CD4-positive, alpha-beta T cell treated with Interleukin-17A for 4 hours (primary cell): Measurements from ENCODE around the gene MEIOB.
"Not testable (repeated sequence)": the region's sequence is repeated elsewhere in the genome, so short reads cannot be mapped to it uniquely, and the experiment has no call there.

Experiments used
- DNase-seq: peaks from one replicate; pipeline ENCODE4 v3.0.0-alpha.2; 2020; ENCODE audit warnings: mixed read lengths

MEIOB gene

DNA sequence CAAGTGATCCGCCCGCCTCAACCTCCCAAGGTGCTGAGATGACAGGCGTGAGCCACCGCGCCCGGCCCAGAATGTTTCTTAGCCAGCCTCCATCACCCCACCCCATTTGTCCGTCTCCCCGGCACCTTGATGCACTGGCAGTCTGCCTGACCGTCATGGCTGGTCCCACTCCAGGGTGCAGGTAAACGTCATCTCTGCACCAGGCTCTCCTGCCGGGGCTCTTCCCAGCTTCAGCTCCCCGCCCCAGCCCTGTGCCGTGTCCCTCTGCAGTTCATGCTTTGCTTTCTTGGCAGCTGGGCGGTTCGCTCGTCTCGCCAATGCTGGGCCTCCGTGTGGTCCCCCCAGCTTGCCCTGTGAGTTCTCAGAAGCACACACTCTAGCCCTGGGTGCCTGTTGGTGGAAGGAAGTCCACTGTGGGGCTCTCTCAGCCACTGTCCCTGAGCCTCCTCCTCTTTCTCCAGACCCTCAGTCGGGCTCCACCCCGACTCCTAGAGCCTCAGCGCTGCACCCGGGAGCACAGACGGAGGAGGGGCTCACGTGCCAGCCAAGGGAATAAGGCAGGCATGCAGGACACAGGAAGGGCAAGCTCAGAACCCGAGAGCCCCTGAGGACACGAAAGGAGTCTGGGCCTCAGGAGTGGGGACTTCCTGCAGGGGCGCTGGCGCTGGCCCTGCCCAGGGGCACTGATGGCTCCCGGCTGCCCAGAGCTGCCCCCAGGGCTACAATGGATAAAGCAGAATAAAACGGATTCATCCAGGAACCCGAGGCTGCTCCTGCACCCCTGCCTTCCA, 34.3 kb upstream of the MEIOB start:
- no peak for DNase-seq

DNA sequence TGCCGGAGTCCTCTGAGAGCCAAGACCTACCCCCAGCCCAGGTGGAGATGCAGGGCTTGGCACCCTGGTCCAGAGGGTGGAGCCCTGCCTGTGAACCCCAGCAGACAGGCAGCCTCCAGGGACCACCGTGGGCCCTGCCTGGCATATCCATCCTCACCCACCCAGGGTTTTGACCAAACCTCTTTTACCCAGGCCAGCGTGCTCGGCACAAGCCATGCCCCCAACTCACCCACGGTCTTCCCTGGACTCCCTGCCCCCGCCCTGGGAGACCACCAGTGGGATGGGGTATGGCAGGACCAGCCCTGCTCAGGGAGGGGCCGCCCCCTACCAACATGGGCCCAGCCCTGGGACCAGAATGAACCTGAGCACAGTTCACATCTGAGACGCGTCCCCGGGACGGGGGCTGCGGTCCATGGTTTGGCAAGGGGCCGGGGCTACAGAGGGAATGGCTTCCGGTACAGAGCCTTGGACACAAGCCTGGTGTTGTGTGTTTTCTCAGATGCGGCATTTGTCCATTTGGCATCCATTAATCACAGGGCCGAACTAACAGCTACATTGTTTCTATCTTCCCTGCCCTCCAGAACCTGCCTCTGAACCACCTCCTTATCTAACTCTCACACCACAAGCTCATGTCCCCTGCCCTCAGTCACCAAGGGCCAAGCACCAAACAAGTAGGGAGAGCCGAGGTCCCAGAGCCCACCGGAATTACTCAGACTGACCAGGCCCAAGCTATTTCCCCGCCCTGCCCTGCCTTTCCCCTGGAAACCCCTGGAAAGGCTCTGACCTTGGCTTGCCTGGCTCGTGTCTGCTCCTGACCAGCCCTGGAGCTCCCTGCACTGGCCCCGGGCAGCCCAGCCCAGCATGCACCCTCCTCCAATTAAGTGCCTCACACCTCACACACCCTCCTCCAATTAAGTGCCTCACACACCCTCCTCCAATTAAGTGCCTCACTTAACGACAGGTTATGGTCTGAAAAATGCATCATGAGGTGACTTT, 32.2 kb upstream of the MEIOB start:
- DNase-seq: no peak

- DNase-seq: no peak
These were observed 31.2 kb upstream of the MEIOB start for GRCh38 chr16:1903220-1903574.

- no peak for DNase-seq
These were observed 30.7 kb upstream of the MEIOB start for GRCh38 chr16:1902547-1903219.

DNA sequence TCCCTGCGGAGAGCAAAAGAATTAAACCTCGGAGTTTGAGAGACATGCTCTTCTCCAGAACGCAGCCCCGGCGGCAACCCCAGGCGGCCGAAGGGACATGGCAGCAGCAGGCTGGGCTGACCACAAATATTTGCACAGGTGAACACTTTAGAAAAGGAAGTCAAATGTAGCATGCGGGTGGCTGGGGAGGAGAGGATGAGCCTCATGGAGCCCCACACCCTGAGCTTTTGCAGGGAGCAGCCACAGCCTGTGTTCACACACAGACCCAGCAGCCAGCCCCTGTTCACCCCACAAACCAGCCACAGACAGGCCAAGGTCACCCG, 28.4 kb upstream of the MEIOB start:
- no peak for DNase-seq

DNA sequence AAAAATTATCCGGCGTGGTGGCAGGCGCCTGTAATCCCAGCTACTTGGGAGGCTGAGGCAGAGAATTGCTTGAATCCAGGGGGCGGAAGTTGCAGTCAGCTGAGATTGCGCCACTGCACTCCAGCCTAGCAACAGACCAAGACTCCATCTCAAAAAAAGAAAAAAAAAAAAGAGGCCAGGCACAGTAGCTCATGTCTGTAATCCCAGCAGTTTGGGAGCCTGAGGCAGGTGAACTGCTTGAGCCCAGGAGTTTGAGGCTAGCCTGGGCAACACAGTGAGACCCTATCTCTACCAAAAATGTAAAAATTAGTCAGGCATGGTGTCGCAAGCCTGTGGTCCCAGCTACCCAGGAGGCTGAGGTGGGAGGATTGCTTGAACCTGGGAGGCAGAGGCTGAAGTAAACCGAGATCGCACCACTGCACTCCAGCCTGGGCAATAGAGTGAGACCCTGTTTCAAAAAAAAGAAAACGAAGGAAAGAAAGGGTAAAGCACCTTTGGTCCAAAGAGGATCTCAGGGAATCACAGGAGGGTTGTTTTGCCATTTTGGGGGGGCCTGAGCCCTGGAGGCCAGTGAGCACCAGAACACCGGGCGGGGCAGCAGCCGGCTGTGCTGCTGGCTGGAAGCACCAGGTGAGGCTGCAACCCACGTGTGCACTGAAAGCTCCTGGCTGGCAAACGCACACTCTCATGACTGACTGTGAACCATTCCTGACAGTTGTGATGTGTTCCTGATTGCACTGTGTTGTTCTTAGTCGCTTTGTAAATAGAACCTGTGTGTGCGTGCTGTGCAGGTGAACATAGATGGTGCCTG, 27.9 kb upstream of the MEIOB start:
- DNase-seq: no peak

GRCh38 chr16:1897692-1898091, 25.7 kb upstream of the MEIOB start:
- DNase-seq: not testable (repeated sequence)

- no peak for DNase-seq
These were observed 24.1 kb upstream of the MEIOB start for GRCh38 chr16:1895949-1896675.

DNA sequence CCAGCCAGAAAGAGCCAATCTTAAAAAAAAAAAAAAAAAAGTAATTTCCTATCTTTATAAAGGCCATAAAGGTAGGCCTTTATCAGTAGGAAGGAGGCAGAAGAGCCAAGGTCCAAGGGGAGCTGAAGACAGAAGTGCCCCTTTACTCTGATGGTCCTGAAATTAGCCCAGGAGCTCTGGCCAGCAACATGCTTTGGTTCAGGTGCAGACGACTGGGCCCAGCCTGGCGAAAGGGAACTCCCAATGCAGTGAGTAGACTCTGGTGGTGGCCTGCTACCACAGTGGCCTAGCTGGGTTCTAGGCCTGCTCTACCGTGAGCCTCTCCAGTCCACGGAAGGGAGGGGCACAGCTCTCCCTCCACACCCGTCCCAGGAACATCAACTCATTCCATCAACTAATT, 23.1 kb upstream of the MEIOB start:
- no peak for DNase-seq

DNA sequence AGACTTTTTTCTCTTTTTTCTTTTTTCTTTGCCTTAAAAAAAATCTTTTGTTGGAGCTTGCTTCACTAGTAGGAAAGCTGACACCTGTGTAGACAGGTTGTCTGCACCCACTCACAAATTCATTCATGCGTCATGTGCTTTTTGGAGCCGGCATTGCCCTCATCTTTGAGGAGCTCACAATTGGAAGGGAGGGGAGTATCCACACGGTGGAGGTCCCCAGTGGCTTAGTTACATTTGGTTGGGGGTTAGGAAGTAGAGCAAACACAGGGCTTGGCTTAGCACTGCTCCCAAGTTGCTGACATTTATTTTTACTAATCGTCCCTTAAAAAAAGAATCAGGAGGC, 18.7 kb upstream of the MEIOB start:
- DNase-seq: no peak

GRCh38 chr16:1890024-1890707, 18.2 kb upstream of the MEIOB start:
- no peak for DNase-seq

GRCh38 chr16:1887711-1888354, 15.9 kb upstream of the MEIOB start:
- DNase-seq: no peak

- DNase-seq: no peak
These were observed 12.9 kb upstream of the MEIOB start for GRCh38 chr16:1884889-1885288.

- no peak for DNase-seq
These were observed 12.3 kb upstream of the MEIOB start for GRCh38 chr16:1884155-1884760.

- DNase-seq: not testable (repeated sequence)
These were observed 9.2 kb upstream of the MEIOB start for GRCh38 chr16:1881172-1881571.

DNA sequence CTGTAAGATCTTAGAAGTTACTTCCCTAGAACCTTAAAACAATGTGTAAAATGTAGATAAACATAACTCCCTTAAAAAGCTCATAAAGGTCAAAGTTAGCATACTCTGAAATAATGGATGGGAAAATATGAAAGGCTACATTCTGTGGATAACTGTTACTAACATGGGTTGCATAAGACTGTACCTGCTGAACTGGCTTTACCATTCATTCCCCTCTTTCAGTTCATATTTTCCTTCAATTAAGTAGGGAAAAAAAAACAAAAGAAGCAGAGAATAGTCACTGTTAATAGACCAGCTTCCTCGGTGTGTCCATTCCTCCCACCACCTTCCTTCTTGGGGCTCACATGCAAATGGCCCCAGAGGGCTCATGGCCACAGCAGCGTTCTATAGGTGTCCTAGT, 7.5 kb upstream of the MEIOB start:
- no peak for DNase-seq

DNA sequence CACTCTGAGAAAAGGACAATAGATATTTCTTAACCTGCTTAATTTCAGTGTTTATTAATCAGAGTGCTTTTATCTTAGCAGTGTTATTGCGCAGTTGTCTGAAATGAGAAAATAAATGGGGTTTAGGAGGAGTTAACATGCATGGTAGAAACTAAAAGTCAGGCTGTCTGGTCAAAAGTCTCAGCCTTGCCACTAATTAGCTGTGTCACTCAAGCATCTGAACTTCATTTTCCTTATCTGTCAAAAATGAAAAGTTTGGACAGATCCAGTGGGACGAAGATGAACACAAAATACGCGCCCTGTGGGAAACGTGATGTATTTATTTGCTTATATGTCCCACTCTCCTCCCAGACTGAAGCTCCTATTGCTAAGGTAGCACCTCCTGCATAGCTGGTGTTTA, 6.3 kb upstream of the MEIOB start:
- no peak for DNase-seq

DNA sequence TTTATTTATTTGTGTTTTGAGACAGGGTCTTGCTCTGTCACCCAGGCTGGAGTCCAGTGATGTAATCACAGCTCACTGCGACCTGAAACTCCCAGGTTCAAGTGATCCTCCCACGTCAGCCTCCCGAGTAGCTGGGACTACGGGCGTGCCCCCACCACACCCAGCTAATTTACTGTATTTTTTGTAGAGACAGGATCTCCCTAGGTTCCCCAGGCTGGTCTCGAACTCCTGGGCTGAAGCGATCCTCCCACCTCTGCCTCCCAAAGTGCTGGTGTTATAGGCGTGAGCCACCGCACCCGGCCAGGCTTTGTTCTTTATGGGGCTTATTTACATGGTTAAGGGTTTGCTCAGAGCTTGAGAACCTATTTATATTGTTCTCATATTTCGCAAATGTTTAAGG, 5.8 kb upstream of the MEIOB start:
- DNase-seq: no peak

DNA sequence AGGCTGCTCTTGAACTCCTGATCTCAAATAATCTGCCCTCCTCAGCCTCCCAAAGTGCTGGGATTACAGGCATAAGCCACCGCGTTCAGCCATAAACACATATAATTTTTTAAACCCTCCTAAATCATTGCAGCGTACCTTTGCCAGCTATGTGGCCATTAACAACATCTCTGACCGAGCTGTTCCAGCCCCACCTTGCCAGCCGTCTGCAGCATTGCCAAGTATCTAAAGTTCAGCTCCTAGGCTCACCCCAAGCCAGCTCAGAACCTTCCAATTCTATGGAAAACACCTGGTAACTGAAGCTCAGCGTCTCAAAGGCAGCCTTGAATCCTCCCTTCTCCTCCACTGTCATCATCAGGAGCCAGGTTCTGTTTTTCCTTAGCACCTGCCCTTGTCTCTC, 5.1 kb upstream of the MEIOB start:
- DNase-seq: no peak

- DNase-seq: no peak
These were observed 4.5 kb upstream of the MEIOB start for GRCh38 chr16:1876468-1876867.

DNA sequence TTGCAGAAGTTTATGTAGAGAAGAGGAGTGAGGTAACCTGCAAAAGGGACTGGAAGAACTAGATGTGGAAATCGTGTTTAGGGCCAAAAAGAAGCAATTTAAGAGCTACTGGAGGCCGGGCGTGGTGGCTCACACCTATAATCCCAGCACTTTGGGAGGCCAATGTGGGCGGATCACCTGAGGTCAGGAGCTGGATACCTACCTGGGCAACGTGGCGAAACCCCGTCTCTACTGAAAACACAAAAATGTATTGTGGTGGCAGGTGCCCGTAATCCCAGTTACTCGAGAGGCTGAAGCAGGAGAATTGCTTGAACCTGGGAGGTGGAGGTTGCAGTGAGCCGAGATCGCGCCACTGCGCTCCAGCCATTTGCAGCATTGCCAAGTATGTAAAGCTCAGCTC, 4.1 kb upstream of the MEIOB start:
- not testable (repeated sequence) for DNase-seq
